ENCODE data around the gene SH3BP5. TPM values are rescaled to one million over a fixed set of nuclear protein-coding genes. Genes with fewer than 3 reads are reported as not detected.

SH3BP5 gene
- total RNA-seq, 4 donors from 2014 or later: 99.0 to 113 (median 105) TPM

GRCh38 chr3:15217841-15218267, 114.5 kb downstream of the SH3BP5 start:
- no peak overlapping the region for H3K27ac ChIP-seq

GRCh38 chr3:15217011-15217671, 115.2 kb downstream of the SH3BP5 start:
- H3K9me3 ChIP-seq: no peaks in the 10 kb centered on the region
- no peak overlapping the region for H3K27ac ChIP-seq
- WGBS, 2 donors: 93 to 94% methylated on average over 4 of the region's 4 CpGs
- TF ChIP-seq POLR2A (IDR thresholded peaks at IDR 0.05): no peak
- TF ChIP-seq CTCF (IDR thresholded peaks at IDR 0.05): no peak
- TF ChIP-seq EP300 (IDR thresholded peaks at IDR 0.05): no peak
- peaks cover under 1 to 96% (median 27%) of the 10 kb centered on the region in 3 donors for H3K36me3 ChIP-seq
- H3K4me1 ChIP-seq: peaks cover 0 to 48% (median 0%) of the 10 kb centered on the region in 4 donors
- no peak for DNase-seq (ENCODE audit: low spot score in 2 of 2)
- no peak overlapping the region for H3K4me3 ChIP-seq
- no peaks in the 10 kb centered on the region for H3K27me3 ChIP-seq

More at GRCh38 chr3:15217841-15218267, 114.5 kb downstream of the SH3BP5 start:
- no peak overlapping the region for H3K4me3 ChIP-seq
- 89 to 93% methylated on average over 2 of the region's 2 CpGs for WGBS, 2 donors
- no peak for DNase-seq (ENCODE audit: low spot score in 2 of 2)
- peaks cover 3 to 96% (median 29%) of the 10 kb centered on the region in 3 donors for H3K36me3 ChIP-seq
- H3K27me3 ChIP-seq: no peaks in the 10 kb centered on the region
- no peak for TF ChIP-seq POLR2A (IDR thresholded peaks at IDR 0.05)
- no peak for TF ChIP-seq EP300 (IDR thresholded peaks at IDR 0.05)
- TF ChIP-seq CTCF (IDR thresholded peaks at IDR 0.05): no peak
- H3K4me1 ChIP-seq: peaks cover 0 to 42% (median 0%) of the 10 kb centered on the region in 4 donors
- H3K9me3 ChIP-seq: no peaks in the 10 kb centered on the region

GRCh38 chr3:15216501-15216900, 115.9 kb downstream of the SH3BP5 start:
- 86 to 96% methylated on average over 1 of the region's 1 CpG for WGBS, 2 donors
- Histone ChIP-seq H3K4me3 (no peak overlapping the region), H3K27ac (no peak overlapping the region), H3K36me3 (peaks cover 0 to 96% (median 20%) of the 10 kb centered on the region in 3 donors), H3K4me1 (peaks cover 0 to 52% (median 0%) of the 10 kb centered on the region in 4 donors), H3K27me3 (no peaks in the 10 kb centered on the region), H3K9me3 (no peaks in the 10 kb centered on the region)
- no peak for DNase-seq (ENCODE audit: low spot score in 2 of 2)
- TF ChIP-seq POLR2A (IDR thresholded peaks at IDR 0.05) (no peak), EP300 (IDR thresholded peaks at IDR 0.05) (no peak), CTCF (IDR thresholded peaks at IDR 0.05) (no peak)

- no peak for DNase-seq (ENCODE audit: low spot score in 2 of 2)
- Histone ChIP-seq H3K36me3 (peaks cover 0 to 94% (median 20%) of the 10 kb centered on the region in 3 donors), H3K27ac (no peak overlapping the region), H3K4me1 (peaks cover 0 to 57% (median 0%) of the 10 kb centered on the region in 4 donors), H3K27me3 (no peaks in the 10 kb centered on the region), H3K9me3 (no peaks in the 10 kb centered on the region), H3K4me3 (no peak overlapping the region)
- 66 to 68% methylated on average over 2 of the region's 2 CpGs for WGBS, 2 donors
- no peak for TF ChIP-seq CTCF (IDR thresholded peaks at IDR 0.05)
- no peak for TF ChIP-seq POLR2A (IDR thresholded peaks at IDR 0.05)
- no peak for TF ChIP-seq EP300 (IDR thresholded peaks at IDR 0.05)
Measured at GRCh38 chr3:15215996-15216395, 116.4 kb downstream of the SH3BP5 start.

GRCh38 chr3:15214758-15215157, 117.6 kb downstream of the SH3BP5 start:
- peaks cover 0 to 69% (median 0%) of the 10 kb centered on the region in 4 donors for H3K4me1 ChIP-seq
- peak overlapping the region in 1 of 4 donors; percentile 6 for H3K27ac ChIP-seq
- WGBS, 2 donors: 48 to 67% methylated on average over 1 of the region's 1 CpG
- no peaks in the 10 kb centered on the region for H3K27me3 ChIP-seq
- DNase-seq (ENCODE audit: low spot score in 2 of 2): no peak
- H3K36me3 ChIP-seq: peaks cover 0 to 86% (median 20%) of the 10 kb centered on the region in 3 donors
- H3K9me3 ChIP-seq: no peaks in the 10 kb centered on the region
- no peak overlapping the region for H3K4me3 ChIP-seq
- TF ChIP-seq EP300 (IDR thresholded peaks at IDR 0.05) (no peak), CTCF (IDR thresholded peaks at IDR 0.05) (no peak), POLR2A (IDR thresholded peaks at IDR 0.05) (no peak)

Data from tibial nerve (tissue), 4 donors.